ENCODE measurements around the gene ARPC4. TPM values are rescaled to one million over a fixed set of nuclear protein-coding genes. Genes with fewer than 3 reads are reported as not detected.
A peak's percentile ranks its signal among the peaks of the same experiment; 100 is the strongest.

The ARPC4 gene
- total and polyA plus RNA-seq, 10 of the 15 experiments (the other 5 are each of a cell fraction or from before 2014, with no cell fraction given): 42.0 to 354 (median 268) TPM

DNA sequence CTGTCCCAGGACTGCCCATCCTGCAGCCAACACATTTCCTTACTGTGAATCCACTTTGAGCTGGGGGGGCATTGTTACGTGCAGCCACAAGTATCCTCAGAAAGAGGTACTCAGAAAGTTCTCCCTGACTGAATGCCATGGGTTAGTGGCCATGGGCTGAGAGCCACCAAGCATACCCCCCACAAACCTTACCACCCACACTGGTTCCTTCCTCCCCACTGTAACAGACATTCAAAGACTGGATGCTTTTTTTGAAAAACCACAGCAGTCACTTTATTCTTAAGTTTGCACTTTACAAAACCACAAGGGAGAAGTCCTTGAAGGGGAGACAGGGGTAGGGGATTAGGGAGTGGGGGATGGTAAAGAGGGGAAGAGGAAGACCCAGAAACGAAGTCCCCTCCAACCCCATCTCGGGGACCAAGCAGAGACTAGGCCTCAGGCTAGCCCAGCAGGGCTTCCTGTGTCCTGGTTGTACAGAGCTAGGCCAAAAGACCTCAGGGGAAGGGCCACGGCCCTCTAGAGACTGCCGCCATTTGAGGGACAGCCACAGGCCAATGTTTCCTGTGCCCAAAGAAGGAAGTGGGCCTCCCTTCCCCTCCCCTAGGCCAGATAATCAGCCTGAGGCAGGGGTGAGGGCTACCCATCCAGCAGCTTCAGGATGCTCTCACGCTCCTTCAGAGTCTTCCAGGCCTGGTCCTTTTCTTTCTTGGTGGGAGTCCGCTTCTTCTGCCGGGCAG is 13.0 kb upstream of the ARPC4 start (continued):
- TF ChIP-seq, protein P1, sequence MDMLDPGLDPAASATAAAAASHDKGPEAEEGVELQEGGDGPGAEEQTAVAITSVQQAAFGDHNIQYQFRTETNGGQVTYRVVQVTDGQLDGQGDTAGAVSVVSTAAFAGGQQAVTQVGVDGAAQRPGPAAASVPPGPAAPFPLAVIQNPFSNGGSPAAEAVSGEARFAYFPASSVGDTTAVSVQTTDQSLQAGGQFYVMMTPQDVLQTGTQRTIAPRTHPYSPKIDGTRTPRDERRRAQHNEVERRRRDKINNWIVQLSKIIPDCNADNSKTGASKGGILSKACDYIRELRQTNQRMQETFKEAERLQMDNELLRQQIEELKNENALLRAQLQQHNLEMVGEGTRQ (IDR thresholded peaks at IDR 0.05; ENCODE audit: borderline replicate concordance, low read depth, low read length): no peak
- TF ChIP-seq SPI1 (IDR thresholded peaks at IDR 0.05; ENCODE audit: borderline replicate concordance, insufficient read depth, low read depth, low read length): peak; percentile 68
- TF ChIP-seq GABPA (IDR thresholded peaks at IDR 0.05; ENCODE audit: low read depth): no peak
- no peak for TF ChIP-seq SUZ12 (IDR thresholded peaks at IDR 0.05; ENCODE audit: unreplicated experiment)
- no peak for TF ChIP-seq ZNF207 (IDR thresholded peaks at IDR 0.05; ENCODE audit: borderline replicate concordance)
- TF ChIP-seq SMC3 (IDR thresholded peaks at IDR 0.05; ENCODE audit: borderline replicate concordance, low read length): no peak
- peak in 1 of 2 experiments; percentile 45; a peak in 1 of 4 replicates for TF ChIP-seq EP300 (IDR thresholded peaks at IDR 0.05; ENCODE audit: borderline replicate concordance in 1 of 2, control insufficient read depth in 1 of 2, low read depth in 2 of 2, low read length in 2 of 2)
- peak; percentile 64 for TF ChIP-seq EED (IDR thresholded peaks at IDR 0.05; ENCODE audit: low read depth)
- no peak for TF ChIP-seq NKRF (conservative IDR thresholded peaks at IDR 0.05)
- no peak for TF ChIP-seq SIX5 (IDR thresholded peaks at IDR 0.05; ENCODE audit: low read depth, low read length, severe bottlenecking)
- TF ChIP-seq GATAD2B (conservative IDR thresholded peaks at IDR 0.05; ENCODE audit: low read depth): no peak
- no peak for TF ChIP-seq CBX3 (IDR thresholded peaks at IDR 0.05; ENCODE audit: borderline replicate concordance, low read depth)
- TF ChIP-seq SP1 (IDR thresholded peaks at IDR 0.05; ENCODE audit: low read depth, low read length): no peak
- peak in 1 of 2 experiments; percentile 16; a peak in 1 of 4 replicates for TF ChIP-seq BHLHE40 (IDR thresholded peaks at IDR 0.05; ENCODE audit: borderline replicate concordance in 1 of 2, low read depth in 2 of 2, low read length in 1 of 2)
- no peak for TF ChIP-seq EGR1 (IDR thresholded peaks at IDR 0.05; ENCODE audit: borderline replicate concordance in 1 of 2, low read depth in 2 of 2, low read length in 2 of 2)
- no peak for TF ChIP-seq SUPT20H (IDR thresholded peaks at IDR 0.05; ENCODE audit: borderline replicate concordance, control insufficient read depth, low read depth, low read length)
- no peak; the same call in 1 of the 2 replicates for TF ChIP-seq ATF7 (IDR thresholded peaks at IDR 0.05; ENCODE audit: low read depth)
- no peak for TF ChIP-seq RCOR1 (conservative IDR thresholded peaks at IDR 0.05; ENCODE audit: low read depth, low read length)
- peak; percentile 86 for TF ChIP-seq YY1 (IDR thresholded peaks at IDR 0.05; ENCODE audit: low read depth, low read length)
- no peak for TF ChIP-seq SIN3A (IDR thresholded peaks at IDR 0.05; ENCODE audit: low read depth, low read length)
- no peak for TF ChIP-seq MYB (IDR thresholded peaks at IDR 0.05; ENCODE audit: borderline replicate concordance, low read depth, low read length)
- TF ChIP-seq POLR2A (IDR thresholded peaks at IDR 0.05; ENCODE audit: low read depth, low read length): no peak; the same call in 1 of the 2 replicates
- TF ChIP-seq SMARCA5 (IDR thresholded peaks at IDR 0.05): no peak
- TF ChIP-seq, protein P2, sequence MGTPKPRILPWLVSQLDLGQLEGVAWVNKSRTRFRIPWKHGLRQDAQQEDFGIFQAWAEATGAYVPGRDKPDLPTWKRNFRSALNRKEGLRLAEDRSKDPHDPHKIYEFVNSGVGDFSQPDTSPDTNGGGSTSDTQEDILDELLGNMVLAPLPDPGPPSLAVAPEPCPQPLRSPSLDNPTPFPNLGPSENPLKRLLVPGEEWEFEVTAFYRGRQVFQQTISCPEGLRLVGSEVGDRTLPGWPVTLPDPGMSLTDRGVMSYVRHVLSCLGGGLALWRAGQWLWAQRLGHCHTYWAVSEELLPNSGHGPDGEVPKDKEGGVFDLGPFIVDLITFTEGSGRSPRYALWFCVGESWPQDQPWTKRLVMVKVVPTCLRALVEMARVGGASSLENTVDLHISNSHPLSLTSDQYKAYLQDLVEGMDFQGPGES (IDR thresholded peaks at IDR 0.05): no peak
- TF ChIP-seq, protein P3, sequence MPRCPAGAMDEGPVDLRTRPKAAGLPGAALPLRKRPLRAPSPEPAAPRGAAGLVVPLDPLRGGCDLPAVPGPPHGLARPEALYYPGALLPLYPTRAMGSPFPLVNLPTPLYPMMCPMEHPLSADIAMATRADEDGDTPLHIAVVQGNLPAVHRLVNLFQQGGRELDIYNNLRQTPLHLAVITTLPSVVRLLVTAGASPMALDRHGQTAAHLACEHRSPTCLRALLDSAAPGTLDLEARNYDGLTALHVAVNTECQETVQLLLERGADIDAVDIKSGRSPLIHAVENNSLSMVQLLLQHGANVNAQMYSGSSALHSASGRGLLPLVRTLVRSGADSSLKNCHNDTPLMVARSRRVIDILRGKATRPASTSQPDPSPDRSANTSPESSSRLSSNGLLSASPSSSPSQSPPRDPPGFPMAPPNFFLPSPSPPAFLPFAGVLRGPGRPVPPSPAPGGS (IDR thresholded peaks at IDR 0.05; ENCODE audit: borderline replicate concordance, insufficient read depth, low read depth, low read length, poor library complexity, severe bottlenecking): no peak
